B cell (primary cell): Measurements from ENCODE around the gene MYBPC3.

Experiments
- EZH2 ChIP-seq: IDR thresholded peaks from 2 replicates; pipeline ENCODE4 v1.6.1; 2012; ENCODE audit warnings: borderline replicate concordance, low read depth, mild to moderate bottlenecking, moderate library complexity, low read length; ENCODE audit not compliant: insufficient read depth, poor library complexity, severe bottlenecking
- TF ChIP-seq, protein P1 (sequence below): fragments of 200-600 bp; IDR thresholded peaks from one replicate; pipeline ENCODE4 v1.8.0; 2022; ENCODE audit warnings: antibody characterized with exemption, mild to moderate bottlenecking

DNA sequence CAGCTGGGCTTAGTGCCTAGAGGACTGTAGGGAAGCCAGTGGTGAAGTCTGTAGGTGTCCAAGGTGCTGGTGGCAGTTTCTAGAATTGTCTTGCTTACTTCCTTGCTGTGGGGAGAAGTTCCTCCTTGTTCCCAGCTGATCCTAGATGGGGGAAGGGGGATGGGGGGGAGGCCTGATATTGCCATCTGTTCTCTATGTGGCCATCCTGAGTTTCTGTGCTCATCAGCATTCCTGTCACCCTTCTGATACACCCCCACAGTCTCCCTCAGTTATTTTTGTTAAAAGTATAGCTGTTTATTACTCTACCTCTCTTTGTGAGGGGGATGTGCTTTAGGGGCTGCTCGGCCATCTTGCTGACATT is 46.0 kb downstream of the MYBPC3 start:
- TF ChIP-seq, protein P1, sequence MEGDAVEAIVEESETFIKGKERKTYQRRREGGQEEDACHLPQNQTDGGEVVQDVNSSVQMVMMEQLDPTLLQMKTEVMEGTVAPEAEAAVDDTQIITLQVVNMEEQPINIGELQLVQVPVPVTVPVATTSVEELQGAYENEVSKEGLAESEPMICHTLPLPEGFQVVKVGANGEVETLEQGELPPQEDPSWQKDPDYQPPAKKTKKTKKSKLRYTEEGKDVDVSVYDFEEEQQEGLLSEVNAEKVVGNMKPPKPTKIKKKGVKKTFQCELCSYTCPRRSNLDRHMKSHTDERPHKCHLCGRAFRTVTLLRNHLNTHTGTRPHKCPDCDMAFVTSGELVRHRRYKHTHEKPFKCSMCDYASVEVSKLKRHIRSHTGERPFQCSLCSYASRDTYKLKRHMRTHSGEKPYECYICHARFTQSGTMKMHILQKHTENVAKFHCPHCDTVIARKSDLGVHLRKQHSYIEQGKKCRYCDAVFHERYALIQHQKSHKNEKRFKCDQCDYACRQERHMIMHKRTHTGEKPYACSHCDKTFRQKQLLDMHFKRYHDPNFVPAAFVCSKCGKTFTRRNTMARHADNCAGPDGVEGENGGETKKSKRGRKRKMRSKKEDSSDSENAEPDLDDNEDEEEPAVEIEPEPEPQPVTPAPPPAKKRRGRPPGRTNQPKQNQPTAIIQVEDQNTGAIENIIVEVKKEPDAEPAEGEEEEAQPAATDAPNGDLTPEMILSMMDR: no peak
- no peak for TF ChIP-seq EZH2
